Upper lobe of left lung (tissue), 6 donors: ENCODE data around the gene TTC9C. TPM values are rescaled to one million over a fixed set of nuclear protein-coding genes. Genes with fewer than 3 reads are reported as not detected.
"Not testable (repeated sequence)": the region's sequence is repeated elsewhere in the genome, so short reads cannot be mapped to it uniquely, and the experiment has no call there.

Experiments used
- ATAC-seq, 2 donors: fragments of 200-7000 bp; cut with Tn5 transposase; one replicate each; pipeline ENCODE4 v1.9.1; 2022; ENCODE audit warnings: mild to moderate bottlenecking in 2 of 2, moderate library complexity in 2 of 2; ENCODE audit not compliant: low FRiP score in 2 of 2
- DNase-seq, 2 donors: peaks; one replicate each; pipeline ENCODE4 v3.0.0-alpha.2; 2019 to 2020
- H3K27ac ChIP-seq, 4 donors: fragments of 200-600 bp; sonication (generic); one replicate each; pipeline ENCODE4 v1.5.1; 2016 to 2019
- H3K27me3 ChIP-seq, 4 donors: fragments of 200-600 bp; sonication (generic); one replicate each; pipeline ENCODE4 v1.5.1; 2017 to 2019
- H3K36me3 ChIP-seq, 4 donors: fragments of 200-600 bp; sonication (generic); one replicate each; pipeline ENCODE4 v1.5.1; 2016 to 2019
- H3K4me1 ChIP-seq, 4 donors: fragments of 200-600 bp; sonication (generic); one replicate each; pipeline ENCODE4 v1.5.1; 2018 to 2019
- H3K4me3 ChIP-seq, 4 donors: fragments of 200-600 bp; sonication (generic); one replicate each; pipeline ENCODE4 v1.5.1; 2017 to 2019; ENCODE audit warnings: mild to moderate bottlenecking in 2 of 4, moderate library complexity in 1 of 4
- H3K9me3 ChIP-seq, 4 donors: fragments of 200-600 bp; sonication (generic); one replicate each; pipeline ENCODE4 v1.5.1; 2018 to 2019
- EP300 ChIP-seq, 4 donors: sonication (generic); formaldehyde crosslinking; IDR thresholded peaks; one replicate each; pipeline ENCODE4 v1.5.1; 2017; ENCODE audit warnings: antibody characterized with exemption in 4 of 4, control low read depth in 2 of 4
- POLR2A ChIP-seq, 4 donors: fragments of 450-650 bp; IDR thresholded peaks; one replicate each; pipeline ENCODE4 v1.5.1; 2016 to 2017; ENCODE audit warnings: antibody characterized with exemption in 4 of 4, mild to moderate bottlenecking in 2 of 4
- POLR2AphosphoS5 ChIP-seq, 2 donors: sonication (generic); formaldehyde crosslinking; IDR thresholded peaks; one replicate each; pipeline ENCODE4 v1.5.1; 2017; ENCODE audit warnings: antibody characterized with exemption in 2 of 2
- WGBS, 2 donors: methylation state at CpG; one replicate each; pipeline ENCODE4 v1.1.5; 2017 to 2018; 5-methylcytosine and 5-hydroxymethylcytosine counted together
- total RNA-seq, 6 donors: library from RNA; depleted of rRNA in 4 of 6; stranded (reverse); fragments of >200 nt in 4 of 6; gene quantifications; one replicate each; pipeline versions ENCODE4 v1.1.0 to v1.2.1, GENCODE V29; 2016 to 2021
- TF ChIP-seq, protein P1 (sequence below), 6 experiments: fragments of 450-650 bp in 4 of 6; fragments of 200-600 bp in 2 of 6; sonication (generic) in 2 of 6; IDR thresholded peaks; one replicate each; pipeline ENCODE4 v1.5.1; 2016 to 2019; ENCODE audit warnings: antibody characterized with exemption in 6 of 6
- donor health status: DM: no; HTN: no; CAD: no; lungs with moderate emphysema.
- donor health status: DM: no; HTN: yes; CAD: no; lungs with severe emphysema.

TTC9C gene
- total RNA-seq, 6 donors from 2014 or later = 18.9 to 31.5 (median 28.6) TPM

DNA sequence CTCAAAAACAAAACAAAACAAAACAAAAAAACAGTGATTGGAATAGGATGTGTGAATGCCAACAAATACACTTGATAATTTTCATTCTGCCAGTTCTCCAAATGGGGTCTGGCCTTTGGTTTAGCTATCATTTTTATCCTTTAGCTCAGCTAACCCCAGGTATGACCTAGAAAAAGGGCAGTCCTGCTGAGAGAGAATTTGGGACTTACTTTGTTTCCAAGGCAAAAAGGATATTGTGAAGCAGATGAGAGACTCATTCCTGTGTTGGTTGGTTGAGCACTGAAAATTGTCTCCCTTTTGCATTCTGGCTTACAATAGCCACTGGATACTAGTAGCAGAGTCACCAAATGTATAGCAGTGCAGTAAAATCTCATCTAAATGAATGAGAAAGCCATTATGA, 8.9 kb downstream of the TTC9C start:
- TF ChIP-seq POLR2A (IDR thresholded peaks at IDR 0.05) (no peak), EP300 (IDR thresholded peaks at IDR 0.05) (no peak), POLR2AphosphoS5 (IDR thresholded peaks at IDR 0.05) (no peak)
- TF ChIP-seq, protein P1, sequence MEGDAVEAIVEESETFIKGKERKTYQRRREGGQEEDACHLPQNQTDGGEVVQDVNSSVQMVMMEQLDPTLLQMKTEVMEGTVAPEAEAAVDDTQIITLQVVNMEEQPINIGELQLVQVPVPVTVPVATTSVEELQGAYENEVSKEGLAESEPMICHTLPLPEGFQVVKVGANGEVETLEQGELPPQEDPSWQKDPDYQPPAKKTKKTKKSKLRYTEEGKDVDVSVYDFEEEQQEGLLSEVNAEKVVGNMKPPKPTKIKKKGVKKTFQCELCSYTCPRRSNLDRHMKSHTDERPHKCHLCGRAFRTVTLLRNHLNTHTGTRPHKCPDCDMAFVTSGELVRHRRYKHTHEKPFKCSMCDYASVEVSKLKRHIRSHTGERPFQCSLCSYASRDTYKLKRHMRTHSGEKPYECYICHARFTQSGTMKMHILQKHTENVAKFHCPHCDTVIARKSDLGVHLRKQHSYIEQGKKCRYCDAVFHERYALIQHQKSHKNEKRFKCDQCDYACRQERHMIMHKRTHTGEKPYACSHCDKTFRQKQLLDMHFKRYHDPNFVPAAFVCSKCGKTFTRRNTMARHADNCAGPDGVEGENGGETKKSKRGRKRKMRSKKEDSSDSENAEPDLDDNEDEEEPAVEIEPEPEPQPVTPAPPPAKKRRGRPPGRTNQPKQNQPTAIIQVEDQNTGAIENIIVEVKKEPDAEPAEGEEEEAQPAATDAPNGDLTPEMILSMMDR (IDR thresholded peaks at IDR 0.05) = no peak
- H3K36me3 ChIP-seq = peaks cover 23 to 92% (median 69%) of the 10 kb centered on the region in 4 donors
- no peaks in the 10 kb centered on the region for H3K27me3 ChIP-seq
- H3K27ac ChIP-seq = no peak overlapping the region
- ATAC-seq (no peak), DNase-seq (no peak)
- H3K9me3 ChIP-seq = no peaks in the 10 kb centered on the region
- H3K4me3 ChIP-seq = no peak overlapping the region
- H3K4me1 ChIP-seq = peaks cover 0 to 3% (median 0%) of the 10 kb centered on the region in 4 donors

DNA sequence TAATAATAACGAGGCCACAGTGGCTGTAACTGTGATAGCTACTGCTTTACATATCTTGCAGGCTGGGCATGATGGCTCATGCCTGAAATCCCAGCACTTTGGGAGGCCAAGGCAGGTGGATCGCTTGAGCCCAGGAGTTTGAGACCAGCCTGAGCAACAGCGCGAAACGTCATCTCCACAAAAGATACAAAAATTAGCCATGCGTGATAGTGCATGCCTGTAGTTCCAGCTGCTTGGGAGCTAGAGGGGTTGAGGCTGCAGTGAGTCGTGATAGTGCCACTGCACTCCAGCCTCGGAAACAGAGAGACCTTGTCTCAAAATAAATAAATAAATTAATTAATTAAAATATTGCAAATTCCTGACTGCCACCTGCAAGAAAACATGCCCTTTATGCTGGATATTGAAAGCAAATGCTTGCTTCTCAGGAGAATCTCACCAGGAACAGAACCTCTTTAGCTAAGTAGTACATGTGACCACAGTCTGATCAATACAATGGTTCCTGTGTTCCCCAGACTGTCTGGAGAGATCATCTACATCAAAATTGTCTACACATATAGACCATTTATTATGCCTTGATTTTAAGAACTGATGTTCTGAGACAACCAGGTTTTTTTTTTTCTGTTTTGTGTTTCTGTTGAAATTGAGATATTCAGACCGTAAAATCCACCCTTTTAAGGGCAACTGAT, 19.3 kb downstream of the TTC9C start:
- ATAC-seq = no peak
- H3K27me3 ChIP-seq = no peaks in the 10 kb centered on the region
- H3K4me1 ChIP-seq = peaks cover 5 to 13% (median 8%) of the 10 kb centered on the region in 4 donors
- TF ChIP-seq POLR2AphosphoS5 (IDR thresholded peaks at IDR 0.05) (no peak), EP300 (IDR thresholded peaks at IDR 0.05) (no peak), POLR2A (IDR thresholded peaks at IDR 0.05) (no peak)
- TF ChIP-seq, protein P1 (IDR thresholded peaks at IDR 0.05) = no peak
- no peaks in the 10 kb centered on the region for H3K9me3 ChIP-seq
- no peak for DNase-seq
- H3K27ac ChIP-seq = no peak overlapping the region
- no peak overlapping the region for H3K4me3 ChIP-seq
- 80 to 90% methylated on average over 9 of the region's 9 CpGs for WGBS, 2 donors
- H3K36me3 ChIP-seq = peaks cover 0 to 15% (median 3%) of the 10 kb centered on the region in 4 donors

DNA sequence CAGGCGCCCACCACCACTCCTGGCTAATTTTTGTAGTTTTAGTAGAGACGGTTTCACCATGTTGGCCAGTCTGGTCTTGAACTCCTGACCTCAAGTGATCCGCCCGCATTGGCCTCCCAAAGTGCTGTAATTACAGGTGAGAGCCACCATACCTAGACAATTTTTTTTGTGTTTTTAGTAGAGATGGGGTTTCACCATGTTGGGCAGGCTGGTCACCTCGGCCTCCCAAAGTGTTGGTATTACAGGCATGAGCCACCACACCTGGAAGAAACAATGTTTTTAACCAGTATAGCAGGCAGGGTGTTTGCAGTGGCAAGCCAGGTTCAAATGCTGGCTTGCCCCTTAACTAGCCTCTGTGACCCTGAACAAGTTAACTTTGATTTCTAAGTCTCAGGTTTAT, 21.6 kb downstream of the TTC9C start:
- 95% methylated on average over 5 of the region's 5 CpGs for WGBS, 2 donors
- ATAC-seq, H3K9me3 ChIP-seq, H3K4me3 ChIP-seq, H3K27me3 ChIP-seq, DNase-seq, H3K27ac ChIP-seq: not testable (repeated sequence)
- H3K4me1 ChIP-seq = peaks cover 16 to 29% (median 22%) of the 10 kb centered on the region in 4 donors
- H3K36me3 ChIP-seq = peaks cover 0 to 17% (median 4%) of the 10 kb centered on the region in 4 donors

DNA sequence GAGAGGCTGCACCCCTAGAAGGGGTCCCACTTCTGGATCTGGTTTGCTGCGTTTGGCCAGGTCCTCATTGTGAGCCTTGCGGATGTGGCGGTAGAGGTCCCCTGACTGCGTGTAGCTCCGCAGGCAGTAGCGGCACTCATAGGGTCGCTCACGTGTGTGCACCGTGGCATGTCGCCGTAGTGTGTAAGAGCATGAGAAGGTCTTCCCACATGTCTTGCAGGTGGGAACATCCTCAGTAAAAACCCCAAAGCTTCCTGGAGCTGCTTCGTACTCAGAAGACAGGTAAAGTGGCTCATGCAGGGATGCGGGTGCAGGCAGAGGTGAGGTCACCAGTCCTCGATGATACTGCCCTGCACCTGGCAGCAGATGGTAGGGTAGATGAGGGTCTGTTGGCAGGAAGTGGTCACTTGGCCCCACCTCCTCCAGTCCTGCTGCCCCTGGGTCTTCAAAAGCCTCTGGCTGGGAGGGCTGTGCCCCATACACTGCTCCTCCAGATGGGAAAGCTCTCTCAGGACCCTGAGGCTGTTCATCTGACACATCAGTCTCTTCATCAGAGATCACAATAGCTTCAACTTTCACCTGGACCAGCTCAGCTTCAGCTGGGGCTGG, 24.0 kb downstream of the TTC9C start:
- DNase-seq (no peak), ATAC-seq (no peak)
- Histone ChIP-seq H3K27me3 (no peaks in the 10 kb centered on the region), H3K36me3 (peaks cover 0 to 17% (median 4%) of the 10 kb centered on the region in 4 donors), H3K27ac (peak overlapping the region in 3 of 4 donors; percentile 87 to 91 (median 91)), H3K9me3 (no peaks in the 10 kb centered on the region), H3K4me3 (no peak overlapping the region), H3K4me1 (peaks cover 16 to 30% (median 22%) of the 10 kb centered on the region in 4 donors)
- WGBS, 2 donors = 95 to 100% methylated on average over 11 to 14 of the region's 14 CpGs
- no peak for TF ChIP-seq EP300 (IDR thresholded peaks at IDR 0.05)

DNA sequence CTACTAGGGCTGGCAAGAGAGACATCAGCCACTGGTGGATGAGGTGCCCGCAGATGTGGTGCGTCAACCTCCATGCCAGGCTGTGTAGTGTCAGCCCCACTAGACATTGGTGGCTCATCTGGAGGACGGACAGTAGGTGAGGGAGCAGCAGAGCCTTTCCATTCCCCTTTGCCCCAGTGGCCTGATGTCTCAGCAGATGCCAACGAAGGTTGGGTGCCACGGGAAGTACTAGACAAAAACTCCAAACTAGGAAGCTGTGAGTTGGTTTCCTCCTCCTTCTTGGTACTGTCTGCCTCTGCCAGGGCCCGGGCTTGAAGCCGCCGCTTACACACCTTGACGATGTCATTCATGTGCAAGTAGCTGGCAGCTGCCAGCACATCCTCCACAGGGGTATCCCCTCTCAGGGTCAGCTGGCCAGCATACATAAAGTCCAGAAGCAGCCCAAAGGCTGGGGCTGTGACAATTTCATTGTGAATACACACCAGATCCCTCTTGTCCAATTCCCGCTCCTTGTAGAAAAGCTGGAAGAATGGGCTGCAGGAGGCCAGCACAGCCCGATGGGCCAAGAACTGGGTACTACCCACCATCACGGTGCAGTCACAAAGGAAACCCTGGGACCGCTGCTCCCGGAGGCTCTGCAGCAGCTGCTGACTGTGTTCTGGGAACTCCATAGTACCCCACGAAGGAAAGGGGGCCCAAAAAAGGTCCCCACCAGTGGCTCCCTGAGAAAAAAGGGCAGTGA, 24.9 kb downstream of the TTC9C start:
- Histone ChIP-seq H3K36me3 (peaks cover 0 to 17% (median 4%) of the 10 kb centered on the region in 4 donors), H3K4me3 (peak overlapping the region; percentile 18 to 68 (median 58)), H3K9me3 (no peaks in the 10 kb centered on the region), H3K27ac (peak overlapping the region; percentile 85 to 91 (median 89)), H3K27me3 (no peaks in the 10 kb centered on the region), H3K4me1 (peaks cover 16 to 30% (median 22%) of the 10 kb centered on the region in 4 donors)
- no peak for ATAC-seq
- WGBS, 2 donors = 74 to 88% methylated on average over 9 to 15 of the region's 15 CpGs
- TF ChIP-seq, protein P1 (IDR thresholded peaks at IDR 0.05) = no peak
- TF ChIP-seq EP300 (IDR thresholded peaks at IDR 0.05) = no peak
- no peak for DNase-seq
